ENCODE results near the gene DPPA4. TPM values are rescaled to one million over a fixed set of nuclear protein-coding genes. Genes with fewer than 3 reads are reported as not detected.

DPPA4 gene
- polyA plus RNA-seq, 1 of the 3 experiments (the other 2 are of a cell fraction): not detected

GRCh38 chr3:109338322-109338721 lies 976 bp upstream of the DPPA4 start:
- TF ChIP-seq CHD2 (IDR thresholded peaks at IDR 0.05; ENCODE audit: low read length, partially characterized antibody) (no peak), REST (IDR thresholded peaks at IDR 0.05; ENCODE audit: low read depth, low read length) (no peak)
- Histone ChIP-seq H2AFZ (ENCODE audit: low read depth) (no peak overlapping the region), H3K79me2 (ENCODE audit: insufficient read depth) (no peaks in the 10 kb centered on the region), H3K9me2 (no peaks in the 10 kb centered on the region), H3K27ac (ENCODE audit: low read depth in 2 of 2, low read length in 1 of 2) (no peak overlapping the region), H3K4me2 (no peak overlapping the region), H3K27me3 (ENCODE audit: insufficient read depth) (no peaks in the 10 kb centered on the region), H3K4me3 (ENCODE audit: low read depth in 2 of 2, low read length in 1 of 2) (no peak overlapping the region), H4K20me1 (ENCODE audit: insufficient read depth) (no peaks in the 10 kb centered on the region), H3K36me3 (replicated peaks in 1 of 2; ENCODE audit: control insufficient read depth in 1 of 2, insufficient read depth in 2 of 2, low read length in 1 of 2) (no peaks in the 10 kb centered on the region), H3K9me3 (no peaks in the 10 kb centered on the region), H3F3A (replicated peaks; ENCODE audit: insufficient read depth) (no peaks in the 10 kb centered on the region), H3K4me1 (ENCODE audit: control insufficient read depth in 1 of 2, insufficient read depth in 2 of 2, low read depth in 1 of 2, low read length in 1 of 2) (no peaks in the 10 kb centered on the region), H3K9ac (no peak overlapping the region)
- POLR2A ChIA-PET: no interaction called here
- CTCF ChIA-PET: no interaction called here
- WGBS (ENCODE audit: low lambda C conversion rate): 49% methylated on average over 4 of the region's 4 CpGs
- no peak for DNase-seq

- Histone ChIP-seq H3F3A (replicated peaks; ENCODE audit: insufficient read depth) (no peaks in the 10 kb centered on the region), H3K4me3 (ENCODE audit: low read depth in 2 of 2, low read length in 1 of 2) (no peak overlapping the region), H3K4me2 (no peak overlapping the region), H3K9me2 (no peaks in the 10 kb centered on the region), H3K27ac (ENCODE audit: low read depth in 2 of 2, low read length in 1 of 2) (no peak overlapping the region), H3K36me3 (replicated peaks in 1 of 2; ENCODE audit: control insufficient read depth in 1 of 2, insufficient read depth in 2 of 2, low read length in 1 of 2) (no peaks in the 10 kb centered on the region), H3K4me1 (ENCODE audit: control insufficient read depth in 1 of 2, insufficient read depth in 2 of 2, low read depth in 1 of 2, low read length in 1 of 2) (no peaks in the 10 kb centered on the region), H3K79me2 (ENCODE audit: insufficient read depth) (no peaks in the 10 kb centered on the region), H3K9ac (no peak overlapping the region), H2AFZ (ENCODE audit: low read depth) (no peak overlapping the region), H3K27me3 (ENCODE audit: insufficient read depth) (no peaks in the 10 kb centered on the region), H4K20me1 (ENCODE audit: insufficient read depth) (no peaks in the 10 kb centered on the region), H3K9me3 (no peaks in the 10 kb centered on the region)
- POLR2A ChIA-PET: no interaction called here
- DNase-seq: no peak
- CTCF ChIA-PET: no interaction called here
- 66% methylated on average over 17 of the region's 17 CpGs for WGBS (ENCODE audit: low lambda C conversion rate)
- TF ChIP-seq EP300 (IDR thresholded peaks at IDR 0.05; ENCODE audit: borderline replicate concordance in 1 of 2, low read depth in 1 of 2, low read length in 1 of 2): no peak
- no peak for TF ChIP-seq POLR2AphosphoS5 (IDR thresholded peaks at IDR 0.05; ENCODE audit: low read depth, low read length)
- TF ChIP-seq USF2 (IDR thresholded peaks at IDR 0.05; ENCODE audit: borderline replicate concordance, low read depth, low read length): no peak
- no peak for TF ChIP-seq TEAD4 (IDR thresholded peaks at IDR 0.05; ENCODE audit: borderline replicate concordance, insufficient read depth)
- no peak for TF ChIP-seq PBX3 (IDR thresholded peaks at IDR 0.05)
- TF ChIP-seq USF1 (IDR thresholded peaks at IDR 0.05; ENCODE audit: borderline replicate concordance, low read depth): no peak
- no peak for TF ChIP-seq MEF2A (IDR thresholded peaks at IDR 0.05; ENCODE audit: borderline replicate concordance, low read depth)
- TF ChIP-seq ELF1 (IDR thresholded peaks at IDR 0.05): no peak
- no peak for TF ChIP-seq GABPA (IDR thresholded peaks at IDR 0.05; ENCODE audit: low read depth)
- no peak for TF ChIP-seq FOSL2 (IDR thresholded peaks at IDR 0.05; ENCODE audit: borderline replicate concordance, low read depth)
- TF ChIP-seq TAF1 (IDR thresholded peaks at IDR 0.05; ENCODE audit: borderline replicate concordance, low read depth, low read length): no peak
- TF ChIP-seq SMC3 (IDR thresholded peaks at IDR 0.05; ENCODE audit: low read depth, low read length): no peak
- TF ChIP-seq IRF3 (IDR thresholded peaks at IDR 0.05; ENCODE audit: low read depth, low read length): no peak
- no peak for TF ChIP-seq SIN3A (IDR thresholded peaks at IDR 0.05; ENCODE audit: borderline replicate concordance, low read depth, low read length)
- TF ChIP-seq CTCF (IDR thresholded peaks at IDR 0.05): no peak
- TF ChIP-seq RCOR1 (IDR thresholded peaks at IDR 0.05; ENCODE audit: low read length): no peak
Measured at GRCh38 chr3:109336291-109336861, 970 bp downstream of the DPPA4 start.

All from SK-N-SH (cell line).